ENCODE measurements around the gene PLD5. TPM values are rescaled to one million over a fixed set of nuclear protein-coding genes. Genes with fewer than 3 reads are reported as not detected.

PLD5 gene
- not detected for polyA plus RNA-seq

DNA sequence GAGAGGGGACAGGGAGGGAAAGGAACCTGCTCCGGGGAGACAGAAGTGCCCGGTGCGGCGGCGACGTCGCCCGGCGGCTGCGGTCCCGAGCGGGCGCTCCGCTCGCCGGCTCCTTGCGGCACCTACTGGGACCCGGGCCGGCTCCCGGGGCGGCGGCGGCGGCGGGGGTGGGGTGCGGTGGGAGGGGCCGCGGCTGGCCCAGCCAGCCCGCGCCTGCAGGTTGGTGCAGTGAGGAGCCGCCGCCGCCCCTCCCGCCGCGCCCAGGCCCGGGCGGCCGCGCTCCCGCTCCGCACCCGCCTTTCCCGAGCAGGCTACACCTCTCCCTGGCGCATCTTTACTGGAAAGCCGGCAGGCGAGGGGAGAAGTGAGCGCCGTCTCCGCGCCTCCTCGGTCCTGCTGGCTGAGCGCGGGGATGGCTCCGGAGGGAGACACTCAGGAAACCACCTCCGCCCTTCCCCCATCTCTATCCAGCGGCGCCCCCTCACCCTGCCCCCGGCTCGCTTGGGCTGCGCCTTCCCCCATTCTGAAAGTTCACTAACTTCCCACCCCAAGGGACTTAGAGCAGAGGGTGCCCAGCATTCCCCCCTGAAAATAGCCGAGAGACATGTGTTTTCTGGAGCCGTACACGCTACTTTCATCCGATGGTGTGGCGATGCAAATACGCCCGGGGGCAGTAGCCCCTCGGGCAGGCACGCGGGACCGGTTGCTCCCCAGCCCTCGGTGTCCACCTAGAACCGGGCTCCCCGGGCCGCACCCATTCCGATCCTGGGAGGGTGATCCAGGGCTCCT, at the start of gene PLD5:
Gene PLD5, minus strand, starts transcription at position 127 of the 789 bp plus-strand sequence.
- Mint-ChIP-seq H3K27ac (peak within 1 kb of the TSS in 2 of 3 donors; percentile 35 to 59), H3K36me3 (no peaks in the 10 kb centered on the region), H3K4me3 (peak within 1 kb of the TSS; percentile 68 to 92 (median 77)), H3K4me1 (peaks cover 8 to 17% (median 9%) of the 10 kb centered on the region in 3 donors), H3K9me3 (peaks cover 0 to 2% (median 0%) of the 10 kb centered on the region in 3 donors), H3K27me3 (peaks cover 31% of the 10 kb centered on the region)

DNA sequence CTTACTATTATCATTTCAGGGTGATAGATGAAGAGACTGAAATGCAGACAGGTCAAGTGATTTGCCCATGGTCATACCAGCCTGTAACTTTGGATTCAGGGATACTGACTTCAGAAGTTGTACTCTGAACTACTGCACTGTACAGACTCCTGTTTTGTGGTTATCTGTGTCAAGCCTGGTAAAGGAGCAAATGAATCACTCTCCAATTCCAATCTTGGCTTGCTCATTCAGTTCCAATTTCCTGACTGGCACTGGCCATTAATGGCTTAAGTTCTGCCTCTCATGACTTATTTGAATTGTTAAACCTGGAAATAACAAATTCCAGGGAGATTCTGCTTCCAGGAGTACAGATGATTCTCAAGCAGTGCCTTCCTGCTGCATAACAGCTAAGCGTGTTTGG, 45.4 kb upstream of the PLD5 start:
- Mint-ChIP-seq H3K4me1 (no peaks in the 10 kb centered on the region), H3K4me3 (no peak overlapping the region), H3K27me3 (no peaks in the 10 kb centered on the region), H3K9me3 (peaks cover 0 to 6% (median 4%) of the 10 kb centered on the region in 3 donors), H3K36me3 (no peaks in the 10 kb centered on the region), H3K27ac (no peak overlapping the region)

DNA sequence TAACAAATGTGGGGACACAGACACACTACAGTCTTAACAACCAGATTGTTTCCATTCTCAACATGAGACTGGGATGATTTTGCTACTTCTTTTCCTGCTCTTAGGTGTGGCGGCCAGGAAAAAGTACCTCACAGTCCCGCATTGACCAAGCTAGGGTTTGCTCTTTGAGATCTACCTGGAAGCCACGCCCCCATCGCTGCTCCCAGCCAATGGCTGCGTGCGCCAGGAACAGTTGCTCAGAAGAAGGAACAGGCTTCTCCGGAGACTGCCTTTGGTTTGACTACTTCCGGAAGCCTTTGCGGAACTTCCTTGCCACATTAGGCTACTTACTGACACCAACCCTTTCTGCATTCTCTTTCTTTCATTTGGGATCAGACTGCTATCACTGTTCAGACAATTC, 44.2 kb upstream of the PLD5 start:
- Mint-ChIP-seq H3K9me3 (peaks cover 0 to 6% (median 4%) of the 10 kb centered on the region in 3 donors), H3K36me3 (no peaks in the 10 kb centered on the region), H3K27ac (no peak overlapping the region), H3K4me1 (no peaks in the 10 kb centered on the region), H3K27me3 (no peaks in the 10 kb centered on the region), H3K4me3 (no peak overlapping the region)

DNA sequence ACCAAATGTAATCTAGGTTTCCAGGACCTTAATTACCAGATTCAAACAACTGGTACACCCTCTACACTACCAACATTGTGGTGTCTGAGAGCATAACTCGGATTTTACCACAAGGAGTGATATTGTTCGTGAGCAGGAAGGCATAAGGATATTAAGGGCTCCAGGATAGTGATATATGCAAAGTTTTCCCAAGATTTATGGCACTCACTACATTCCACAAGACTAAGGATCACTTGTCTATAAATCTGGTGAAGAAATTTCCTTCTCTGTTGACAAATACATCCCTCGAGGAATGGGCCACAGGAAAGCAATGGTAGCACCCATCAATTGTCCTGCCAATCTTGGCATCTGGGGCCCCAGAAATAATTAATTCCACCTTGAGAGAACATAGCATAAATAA, 43.1 kb upstream of the PLD5 start:
- H3K4me3 Mint-ChIP-seq, result no peak overlapping the region
- no peak overlapping the region for H3K27ac Mint-ChIP-seq
- H3K4me1 Mint-ChIP-seq, result no peaks in the 10 kb centered on the region
- peaks cover 0 to 6% (median 4%) of the 10 kb centered on the region in 3 donors for H3K9me3 Mint-ChIP-seq
- no peaks in the 10 kb centered on the region for H3K27me3 Mint-ChIP-seq
- no peaks in the 10 kb centered on the region for H3K36me3 Mint-ChIP-seq

DNA sequence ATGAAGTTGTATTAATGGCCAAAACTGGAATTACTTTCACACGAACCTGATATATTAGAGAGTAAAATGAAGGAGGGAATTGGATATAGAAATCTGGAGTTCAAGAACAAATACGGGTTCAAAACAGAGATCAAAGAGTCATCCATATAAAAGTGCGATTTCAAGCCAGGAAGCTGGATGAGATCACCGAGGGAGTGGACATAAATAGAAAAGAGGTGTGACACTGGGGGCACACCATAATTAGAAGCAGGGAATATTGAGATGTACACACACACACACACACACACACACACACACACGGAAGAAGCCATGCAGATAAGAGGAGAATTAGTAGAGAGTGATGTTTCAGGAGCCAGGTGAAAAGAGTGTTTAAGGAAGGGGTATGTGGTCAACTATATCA, 32.3 kb upstream of the PLD5 start:
- Mint-ChIP-seq H3K36me3 (no peaks in the 10 kb centered on the region), H3K27me3 (peaks cover 2% of the 10 kb centered on the region), H3K27ac (no peak overlapping the region), H3K9me3 (no peaks in the 10 kb centered on the region), H3K4me3 (no peak overlapping the region), H3K4me1 (no peaks in the 10 kb centered on the region)

DNA sequence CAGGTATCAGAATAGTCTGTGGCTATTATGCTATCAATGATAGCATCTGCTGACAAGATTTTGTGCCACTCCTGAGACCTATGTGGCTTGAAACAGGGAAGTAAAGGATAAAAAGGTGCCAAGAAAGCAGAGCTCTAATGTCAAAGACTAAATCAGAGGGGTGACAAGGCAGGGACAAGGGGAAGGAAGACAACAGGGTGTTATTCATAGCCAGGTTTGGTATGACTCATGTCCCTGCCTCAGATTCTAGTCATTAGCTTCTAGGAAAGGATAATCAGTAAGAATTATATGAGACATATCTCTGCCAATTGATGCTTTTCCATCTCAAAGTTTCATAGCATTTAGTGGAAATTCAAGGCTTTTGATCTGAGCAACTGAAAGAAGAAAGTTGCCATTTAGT, 31.8 kb upstream of the PLD5 start:
- Mint-ChIP-seq H3K27me3 (peaks cover 2% of the 10 kb centered on the region), H3K9me3 (no peaks in the 10 kb centered on the region), H3K4me3 (no peak overlapping the region), H3K27ac (no peak overlapping the region), H3K4me1 (no peaks in the 10 kb centered on the region), H3K36me3 (no peaks in the 10 kb centered on the region)

DNA sequence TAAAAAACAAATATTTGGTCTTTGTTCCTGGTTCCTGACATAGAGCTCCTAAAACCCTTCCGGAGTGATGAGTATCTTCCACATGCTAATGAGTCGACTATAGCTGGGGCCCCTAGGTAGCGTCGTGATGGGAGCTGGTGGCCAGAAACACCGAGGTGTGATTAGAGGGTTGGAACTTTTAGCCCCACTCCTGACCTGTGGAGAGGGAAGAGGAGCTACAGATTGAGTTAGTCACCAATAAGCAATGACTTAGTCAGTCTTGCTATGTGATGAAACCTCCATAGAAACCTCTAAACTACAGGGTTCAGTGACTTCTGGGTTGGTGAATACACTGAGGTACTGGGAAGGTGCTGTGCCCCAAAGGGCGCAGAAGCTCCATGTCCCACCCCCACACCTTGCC, 30.1 kb upstream of the PLD5 start:
- no peaks in the 10 kb centered on the region for H3K36me3 Mint-ChIP-seq
- no peaks in the 10 kb centered on the region for H3K4me1 Mint-ChIP-seq
- H3K4me3 Mint-ChIP-seq, result no peak overlapping the region
- peaks cover 2% of the 10 kb centered on the region for H3K27me3 Mint-ChIP-seq
- H3K9me3 Mint-ChIP-seq, result no peaks in the 10 kb centered on the region
- no peak overlapping the region for H3K27ac Mint-ChIP-seq

DNA sequence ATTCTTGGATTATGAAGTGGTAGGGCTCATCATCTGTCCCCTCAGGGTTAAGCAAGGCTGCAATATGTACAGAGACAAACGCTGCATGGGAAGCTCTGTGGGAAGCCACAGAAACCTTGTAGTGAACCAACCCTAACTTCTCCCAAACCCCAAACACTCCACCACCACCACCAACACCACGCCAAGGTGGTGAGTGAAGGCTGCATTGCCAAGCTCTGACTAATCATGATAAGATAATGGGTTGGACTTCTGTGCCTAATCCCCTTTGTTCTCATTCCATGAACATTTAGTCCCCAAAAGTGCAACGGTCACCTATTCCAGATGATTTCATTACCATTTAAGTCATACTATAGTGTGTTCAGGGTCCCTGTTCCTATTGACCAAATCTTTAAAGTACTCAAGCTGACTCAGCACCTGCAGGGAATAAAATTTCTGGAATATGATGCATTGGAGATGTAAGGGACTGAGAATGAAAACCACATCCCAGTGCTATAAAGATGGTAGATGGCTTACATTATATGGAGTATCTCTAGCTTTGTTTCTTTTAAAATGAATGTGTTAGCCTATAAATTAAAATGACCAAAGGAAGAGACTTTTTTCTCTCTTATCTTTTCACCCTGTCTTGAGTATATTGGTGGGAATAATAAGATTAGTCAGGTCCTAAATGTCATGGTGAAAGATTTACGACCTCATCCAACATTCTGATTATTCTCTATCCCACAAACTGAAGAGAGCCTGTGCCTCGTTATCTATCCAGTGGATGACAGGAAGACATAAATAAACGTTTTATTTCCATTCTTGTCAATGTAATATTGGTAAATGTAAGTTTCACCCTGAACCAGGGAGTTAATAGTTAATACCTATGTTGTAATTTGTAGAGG, 22.6 kb upstream of the PLD5 start:
- Mint-ChIP-seq H3K9me3 (peaks cover 0 to 2% (median 0%) of the 10 kb centered on the region in 3 donors), H3K27me3 (no peaks in the 10 kb centered on the region), H3K36me3 (no peaks in the 10 kb centered on the region), H3K27ac (no peak overlapping the region), H3K4me3 (no peak overlapping the region), H3K4me1 (no peaks in the 10 kb centered on the region)

DNA sequence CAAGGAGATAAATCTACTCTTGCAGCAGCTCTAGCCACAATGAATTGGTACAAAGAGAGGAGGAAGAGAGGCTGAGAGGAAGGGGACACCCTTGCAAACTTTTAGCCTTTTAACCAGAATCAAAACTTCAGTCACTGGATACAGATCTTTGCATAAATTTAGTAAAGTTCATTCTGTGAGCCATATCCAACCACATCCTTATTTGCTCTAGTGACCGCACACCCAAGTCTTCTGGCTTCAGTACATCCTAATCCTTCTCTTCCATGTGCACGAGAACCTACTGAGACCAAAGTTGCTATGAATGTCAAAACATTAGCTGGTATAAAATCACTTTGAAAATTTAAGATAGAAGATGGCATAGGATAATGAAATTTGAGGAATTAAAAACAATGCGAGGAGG, 21.9 kb upstream of the PLD5 start:
- no peaks in the 10 kb centered on the region for H3K4me1 Mint-ChIP-seq
- no peaks in the 10 kb centered on the region for H3K27me3 Mint-ChIP-seq
- no peak overlapping the region for H3K4me3 Mint-ChIP-seq
- peaks cover 0 to 2% (median 0%) of the 10 kb centered on the region in 3 donors for H3K9me3 Mint-ChIP-seq
- H3K27ac Mint-ChIP-seq, result no peak overlapping the region
- H3K36me3 Mint-ChIP-seq, result no peaks in the 10 kb centered on the region

DNA sequence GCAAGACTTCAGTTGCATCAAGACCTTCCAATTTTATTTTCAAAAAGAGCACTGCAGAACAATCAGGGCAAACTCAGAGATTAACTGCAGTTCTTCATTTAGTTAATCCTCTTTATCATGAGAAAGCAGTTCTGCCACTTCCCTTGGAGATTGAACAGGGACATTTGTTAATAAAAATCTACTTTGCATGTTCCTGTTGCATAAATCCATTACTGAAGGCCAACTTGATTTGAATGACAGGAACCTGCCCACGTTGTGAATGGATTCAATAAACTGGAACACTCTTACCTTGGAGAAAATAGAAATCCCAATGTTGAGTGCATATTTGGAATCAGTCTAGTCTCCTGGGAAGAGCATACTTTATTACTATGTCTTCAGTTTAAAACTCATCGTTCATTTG, 19.6 kb upstream of the PLD5 start:
- Mint-ChIP-seq H3K27ac (no peak overlapping the region), H3K4me1 (no peaks in the 10 kb centered on the region), H3K9me3 (peaks cover 0 to 3% (median 2%) of the 10 kb centered on the region in 3 donors), H3K27me3 (peaks cover 4% of the 10 kb centered on the region), H3K4me3 (no peak overlapping the region), H3K36me3 (no peaks in the 10 kb centered on the region)

DNA sequence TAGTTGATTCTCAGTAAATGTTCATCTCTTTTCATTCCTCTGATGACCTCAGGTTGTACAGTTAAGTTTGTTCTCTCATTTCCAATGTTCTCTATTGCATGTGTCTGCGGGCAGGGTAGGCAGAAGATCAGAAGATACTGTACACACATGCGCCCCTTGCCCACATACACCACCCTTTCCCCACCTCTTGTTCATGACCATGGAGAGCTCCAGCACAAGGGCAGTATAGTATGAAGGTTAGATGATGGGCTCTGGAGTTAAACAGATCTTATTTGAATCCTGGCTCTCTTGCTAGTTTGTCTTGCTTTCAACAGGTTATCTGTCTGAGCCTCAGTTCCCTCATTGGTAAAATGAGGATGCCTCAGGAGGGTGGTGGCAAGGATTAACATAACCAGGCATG, 17.8 kb upstream of the PLD5 start:
- no peak overlapping the region for H3K27ac Mint-ChIP-seq
- H3K4me1 Mint-ChIP-seq, result no peaks in the 10 kb centered on the region
- peaks cover 4% of the 10 kb centered on the region for H3K27me3 Mint-ChIP-seq
- H3K36me3 Mint-ChIP-seq, result no peaks in the 10 kb centered on the region
- no peak overlapping the region for H3K4me3 Mint-ChIP-seq
- peaks cover 2 to 8% (median 7%) of the 10 kb centered on the region in 3 donors for H3K9me3 Mint-ChIP-seq

DNA sequence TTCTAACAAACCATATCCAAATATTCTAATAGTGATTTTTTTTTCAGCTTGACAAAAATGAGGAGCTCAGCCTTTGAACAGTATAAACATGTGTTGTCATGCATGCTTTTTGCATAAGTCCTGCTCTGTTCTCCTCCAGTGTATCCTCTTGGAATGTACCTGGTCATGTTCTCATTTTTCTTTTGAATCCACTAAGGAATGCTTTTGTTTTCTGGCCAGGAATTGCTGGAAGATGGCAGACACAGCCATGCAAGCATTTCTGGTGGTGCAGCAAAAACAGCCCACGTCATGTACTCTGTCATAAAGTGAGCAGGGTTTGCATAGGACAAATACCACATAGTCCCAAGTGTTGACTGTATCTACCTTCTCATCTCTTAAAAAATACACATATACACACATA, 11.5 kb upstream of the PLD5 start:
- H3K27ac Mint-ChIP-seq, result no peak overlapping the region
- peaks cover 0 to 8% (median 7%) of the 10 kb centered on the region in 3 donors for H3K9me3 Mint-ChIP-seq
- H3K4me1 Mint-ChIP-seq, result no peaks in the 10 kb centered on the region
- H3K4me3 Mint-ChIP-seq, result no peak overlapping the region
- H3K27me3 Mint-ChIP-seq, result peaks cover 7% of the 10 kb centered on the region
- no peaks in the 10 kb centered on the region for H3K36me3 Mint-ChIP-seq

DNA sequence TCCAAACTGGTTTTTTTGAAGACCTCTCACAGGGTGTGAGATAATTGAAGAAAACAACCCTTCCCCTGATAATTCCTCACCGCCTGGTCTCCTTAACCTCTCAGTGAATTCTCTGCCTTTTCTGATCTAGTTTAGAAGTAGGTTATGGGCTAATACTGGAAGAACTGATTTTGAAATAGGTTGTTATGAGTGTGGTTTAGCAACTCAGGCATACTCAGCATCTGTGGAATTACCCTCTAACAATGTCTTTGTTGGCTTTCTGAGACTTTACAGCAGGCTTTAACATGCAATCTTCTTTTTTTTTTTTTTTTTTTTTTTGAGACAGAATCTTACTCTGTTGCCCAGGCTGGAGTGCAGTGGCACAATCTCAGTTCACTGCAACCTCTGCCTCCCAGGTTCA, 10.3 kb upstream of the PLD5 start:
- Mint-ChIP-seq H3K27me3 (peaks cover 5% of the 10 kb centered on the region), H3K36me3 (no peaks in the 10 kb centered on the region), H3K4me3 (no peak overlapping the region), H3K9me3 (peaks cover 0 to 8% (median 7%) of the 10 kb centered on the region in 3 donors), H3K27ac (no peak overlapping the region), H3K4me1 (no peaks in the 10 kb centered on the region)

DNA sequence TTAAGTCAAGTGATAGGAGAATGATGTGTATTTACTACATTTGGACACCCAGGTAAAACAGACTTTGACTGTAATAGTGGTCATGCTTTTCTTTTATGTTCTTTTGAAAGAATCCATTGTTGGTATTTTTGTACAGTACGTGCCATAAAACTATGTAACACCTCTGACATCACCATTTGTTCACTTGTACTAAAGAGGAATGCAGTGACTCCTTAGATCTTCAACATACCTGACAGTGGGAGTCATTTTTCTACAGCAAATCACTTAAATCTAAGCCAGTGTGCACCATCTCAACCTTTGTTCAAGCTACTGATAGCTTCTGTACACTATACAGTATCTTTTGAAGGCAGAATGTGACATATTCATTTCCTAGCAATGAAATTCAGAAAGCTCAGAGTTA, 6.3 kb upstream of the PLD5 start:
- Mint-ChIP-seq H3K4me1 (peaks cover 0 to 3% (median 2%) of the 10 kb centered on the region in 3 donors), H3K9me3 (no peaks in the 10 kb centered on the region), H3K27me3 (peaks cover 10% of the 10 kb centered on the region), H3K27ac (no peak overlapping the region), H3K36me3 (no peaks in the 10 kb centered on the region), H3K4me3 (no peak overlapping the region)

DNA sequence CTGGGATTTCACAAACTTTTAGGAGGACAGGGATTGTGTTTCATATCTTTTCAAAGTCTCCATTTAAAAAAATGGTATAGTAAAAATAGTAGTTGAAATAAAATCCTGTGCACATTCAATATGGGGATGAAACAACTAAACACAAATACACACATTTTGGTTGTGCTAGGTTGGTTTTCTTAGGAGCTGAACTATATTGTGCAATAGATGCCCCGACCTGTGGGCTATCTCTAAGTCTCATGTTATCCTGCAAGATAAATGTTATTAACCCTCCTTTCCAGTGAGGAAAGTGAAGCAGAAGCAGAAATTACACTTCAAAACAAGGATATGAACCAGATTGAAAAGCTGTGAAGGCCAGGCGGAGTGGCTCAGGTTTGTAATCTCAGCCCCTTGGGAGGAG, 1.3 kb upstream of the PLD5 start:
- Mint-ChIP-seq H3K27ac (peak overlapping the region in 1 of 3 donors; percentile 59), H3K27me3 (peaks cover 31% of the 10 kb centered on the region), H3K36me3 (no peaks in the 10 kb centered on the region), H3K4me1 (peaks cover 8 to 17% (median 9%) of the 10 kb centered on the region in 3 donors), H3K4me3 (peak overlapping the region; percentile 68 to 92 (median 70)), H3K9me3 (peaks cover 0 to 2% (median 0%) of the 10 kb centered on the region in 3 donors)
